MCF 10A (cell line): ENCODE data around the gene IHH. TPM values are rescaled to one million over a fixed set of nuclear protein-coding genes. Genes with fewer than 3 reads are reported as not detected.

Experiments used
- BruUV-seq: library from RNA; stranded (reverse); fragments of 400-500 nt; replicated peaks from 2 replicates; lab custom pipeline; 2021; lab: Mats Ljungman, UMichigan
- CTCF ChIA-PET: fragments of 300-600 bp; sonication (Branson Sonifier 250); formaldehyde crosslinking; extraction: SDS; loops from one replicate; lab custom pipeline; 2021; ENCODE audit warnings: antibody characterized with exemption, inconsistent platforms; lab: Yijun Ruan, JAX
- POLR2A ChIA-PET: fragments of 300-600, 350-650 bp; sonication (Branson Sonifier 250); formaldehyde crosslinking; extraction: SDS; loops from one replicate; lab custom pipeline; 2020; ENCODE audit warnings: antibody characterized with exemption, inconsistent platforms; lab: Yijun Ruan, JAX
- DNase-seq: peaks from one replicate; pipeline ENCODE4 v3.0.0-alpha.2; 2018; ENCODE audit not compliant: unreplicated experiment
- H3K27ac Mint-ChIP-seq: one replicate; pipeline ENCODE4 v1.8.0; 2022; ENCODE audit warnings: mild to moderate bottlenecking, low read depth, mixed read lengths; ENCODE audit not compliant: unreplicated experiment
- H3K27me3 Mint-ChIP-seq: one replicate; pipeline ENCODE4 v1.8.0; 2022; ENCODE audit warnings: mixed read lengths; ENCODE audit not compliant: insufficient read depth, unreplicated experiment
- H3K36me3 Mint-ChIP-seq: one replicate; pipeline ENCODE4 v1.8.0; 2022; ENCODE audit warnings: mild to moderate bottlenecking, moderate library complexity, mixed read lengths; ENCODE audit not compliant: insufficient read depth, unreplicated experiment
- H3K4me1 Mint-ChIP-seq: one replicate; pipeline ENCODE4 v1.8.0; 2022; ENCODE audit warnings: mixed read lengths; ENCODE audit not compliant: insufficient read depth, unreplicated experiment
- H3K4me3 Mint-ChIP-seq: one replicate; pipeline ENCODE4 v1.8.0; 2022; ENCODE audit warnings: mild to moderate bottlenecking, moderate library complexity, mixed read lengths; ENCODE audit not compliant: unreplicated experiment
- H3K9me3 Mint-ChIP-seq: one replicate; pipeline ENCODE4 v1.8.0; 2022; ENCODE audit warnings: mixed read lengths; ENCODE audit not compliant: unreplicated experiment
- intact Hi-C: fragments of 100-400 bp; cut with micrococcal nuclease; formaldehyde crosslinking; loops from 2 replicates; pipeline ENCODE4 v1.14.1; 2022
- total RNA-seq: library from RNA; stranded (reverse); gene quantifications from 2 replicates; pipeline ENCODE4 v1.2.3, GENCODE V29; 2022
- TF ChIP-seq, protein P1 (sequence below): fragments of 200-600 bp; IDR thresholded peaks from one replicate; pipeline ENCODE4 v1.8.0; 2022; ENCODE audit warnings: antibody characterized with exemption, mild to moderate bottlenecking; ENCODE audit not compliant: unreplicated experiment

IHH gene
- total RNA-seq, 1 experiment from 2014 or later = not detected

DNA sequence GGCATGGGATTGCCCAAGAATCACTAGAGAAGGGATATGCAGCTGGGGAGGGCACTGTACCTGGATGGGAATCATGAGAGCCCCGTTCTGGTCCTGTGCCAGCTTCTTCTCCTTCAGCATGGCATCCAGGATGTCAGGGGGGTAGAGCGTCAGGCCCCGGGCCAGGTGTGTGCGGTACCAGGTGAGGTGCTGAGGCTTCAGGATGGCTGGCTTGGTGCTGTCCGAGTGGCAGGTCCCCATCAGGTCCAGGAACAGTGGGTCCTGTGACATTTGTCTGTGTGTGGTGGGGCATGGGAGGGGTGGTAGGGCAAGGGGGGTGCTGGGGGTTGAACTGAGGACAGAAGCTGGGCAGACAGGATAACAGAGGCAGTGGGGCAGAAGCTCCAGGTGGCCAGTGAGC is 32.6 kb downstream of the IHH start:
- no peaks in the 10 kb centered on the region for H3K4me1 Mint-ChIP-seq
- H3K36me3 Mint-ChIP-seq = peaks cover 4% of the 10 kb centered on the region
- no peaks in the 10 kb centered on the region for H3K9me3 Mint-ChIP-seq
- no TSS peak for BruUV-seq
- TF ChIP-seq, protein P1, sequence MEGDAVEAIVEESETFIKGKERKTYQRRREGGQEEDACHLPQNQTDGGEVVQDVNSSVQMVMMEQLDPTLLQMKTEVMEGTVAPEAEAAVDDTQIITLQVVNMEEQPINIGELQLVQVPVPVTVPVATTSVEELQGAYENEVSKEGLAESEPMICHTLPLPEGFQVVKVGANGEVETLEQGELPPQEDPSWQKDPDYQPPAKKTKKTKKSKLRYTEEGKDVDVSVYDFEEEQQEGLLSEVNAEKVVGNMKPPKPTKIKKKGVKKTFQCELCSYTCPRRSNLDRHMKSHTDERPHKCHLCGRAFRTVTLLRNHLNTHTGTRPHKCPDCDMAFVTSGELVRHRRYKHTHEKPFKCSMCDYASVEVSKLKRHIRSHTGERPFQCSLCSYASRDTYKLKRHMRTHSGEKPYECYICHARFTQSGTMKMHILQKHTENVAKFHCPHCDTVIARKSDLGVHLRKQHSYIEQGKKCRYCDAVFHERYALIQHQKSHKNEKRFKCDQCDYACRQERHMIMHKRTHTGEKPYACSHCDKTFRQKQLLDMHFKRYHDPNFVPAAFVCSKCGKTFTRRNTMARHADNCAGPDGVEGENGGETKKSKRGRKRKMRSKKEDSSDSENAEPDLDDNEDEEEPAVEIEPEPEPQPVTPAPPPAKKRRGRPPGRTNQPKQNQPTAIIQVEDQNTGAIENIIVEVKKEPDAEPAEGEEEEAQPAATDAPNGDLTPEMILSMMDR = no peak
- POLR2A ChIA-PET = no interaction called here
- no peak overlapping the region for H3K4me3 Mint-ChIP-seq
- intact Hi-C loops = no loop called here
- no peak overlapping the region for H3K27ac Mint-ChIP-seq
- peaks cover 16% of the 10 kb centered on the region for H3K27me3 Mint-ChIP-seq
- DNase-seq = no peak
- CTCF ChIA-PET = interaction anchor here (0.5 to 14.0 kb wide), 15 partner anchors 9 to 251 kb away, joined by 3 to 178 read pairs (median 4); partner anchors contain the start of gene CFAP65

DNA sequence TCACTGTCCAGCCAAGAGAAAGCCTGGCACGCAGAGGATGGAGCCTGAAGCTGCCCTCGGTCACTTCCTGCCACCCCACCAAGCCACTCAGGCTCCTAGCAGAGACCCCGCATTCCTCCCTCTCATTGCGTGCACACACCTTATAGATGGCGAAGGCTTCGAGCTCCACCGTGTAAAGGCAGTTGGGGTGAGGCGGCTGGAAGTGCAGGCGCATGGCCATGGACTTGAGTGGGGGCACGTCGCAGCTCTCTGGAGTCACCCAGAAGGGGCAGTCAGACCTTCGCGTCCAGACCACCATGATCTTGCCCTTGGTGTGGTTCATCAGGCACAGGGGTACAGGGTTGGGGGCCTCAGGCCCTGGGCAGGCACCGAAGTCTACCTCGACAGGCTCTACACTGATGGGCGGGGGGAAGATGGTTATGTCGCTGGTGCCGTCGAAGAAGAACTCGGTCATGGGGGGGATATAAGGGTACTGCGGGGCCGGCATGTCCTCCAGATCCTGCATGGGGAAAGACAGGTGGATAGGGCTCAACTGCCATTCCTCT is 33.1 kb downstream of the IHH start:
- H3K9me3 Mint-ChIP-seq = no peaks in the 10 kb centered on the region
- H3K4me1 Mint-ChIP-seq = no peaks in the 10 kb centered on the region
- intact Hi-C loops = no loop called here
- H3K27me3 Mint-ChIP-seq = peaks cover 10% of the 10 kb centered on the region
- H3K27ac Mint-ChIP-seq = no peak overlapping the region
- ChIA-PET CTCF (interaction anchor here (0.5 to 14.0 kb wide), 21 partner anchors 11 to 546 kb away, joined by 3 to 178 read pairs (median 4); partner anchors contain the start of gene CFAP65), POLR2A (interaction anchor here (1.1 kb wide), 1 partner anchor 127 kb away, joined by 3 read pairs; no protein-coding TSS in a partner anchor)
- TF ChIP-seq, protein P1 = no peak
- H3K36me3 Mint-ChIP-seq = peaks cover 4% of the 10 kb centered on the region
- BruUV-seq = no TSS peak
- H3K4me3 Mint-ChIP-seq = no peak overlapping the region
- DNase-seq = no peak

- DNase-seq = no peak
- intact Hi-C loops = no loop called here
- no TSS peak for BruUV-seq
- H3K27ac Mint-ChIP-seq = no peak overlapping the region
- TF ChIP-seq, protein P1 = no peak
- H3K36me3 Mint-ChIP-seq = peaks cover 4% of the 10 kb centered on the region
- H3K4me3 Mint-ChIP-seq = no peak overlapping the region
- POLR2A ChIA-PET = interaction anchor here (1.1 kb wide), 1 partner anchor 128 kb away, joined by 3 read pairs; no protein-coding TSS in a partner anchor
- H3K9me3 Mint-ChIP-seq = no peaks in the 10 kb centered on the region
- no peaks in the 10 kb centered on the region for H3K4me1 Mint-ChIP-seq
- CTCF ChIA-PET = interaction anchor here (0.6 to 14.0 kb wide), 14 partner anchors 9 to 547 kb away, joined by 3 to 178 read pairs (median 4); partner anchors contain the start of gene CFAP65
- H3K27me3 Mint-ChIP-seq = peaks cover 4% of the 10 kb centered on the region
Observed at GRCh38 chr2:219026946-219027345, 33.8 kb downstream of the IHH start.

- TF ChIP-seq, protein P1 = no peak
- H3K4me3 Mint-ChIP-seq = no peak overlapping the region
- intact Hi-C loops = no loop called here
- CTCF ChIA-PET = interaction anchor here (0.5 to 14.0 kb wide), 12 partner anchors 8 to 991 kb away, joined by 3 to 178 read pairs (median 4); no protein-coding TSS in a partner anchor
- no peak for DNase-seq
- H3K27me3 Mint-ChIP-seq = no peaks in the 10 kb centered on the region
- POLR2A ChIA-PET = no interaction called here
- no peaks in the 10 kb centered on the region for H3K9me3 Mint-ChIP-seq
- no peak overlapping the region for H3K27ac Mint-ChIP-seq
- no peaks in the 10 kb centered on the region for H3K4me1 Mint-ChIP-seq
- BruUV-seq = no TSS peak
- peaks cover 4% of the 10 kb centered on the region for H3K36me3 Mint-ChIP-seq
Observed at GRCh38 chr2:219025637-219026585, 34.8 kb downstream of the IHH start.
